Measurements from ENCODE around the gene DYNC1H1.
A peak's percentile ranks its signal among the peaks of the same experiment; 100 is the strongest.

DYNC1H1 gene

GRCh38 chr14:101964297-101965180, at the start of gene DYNC1H1:
DYNC1H1 (plus strand) TSS chr14:101964573; CDS start chr14:101964692, 119 bp downstream.
- peak; percentile 92 for DNase-seq (ENCODE audit: low spot score)

- no peak for DNase-seq (ENCODE audit: low spot score)
Observed at GRCh38 chr14:101915871-101916815, 48.2 kb upstream of the DYNC1H1 start.

GRCh38 chr14:101916816-101917412, 47.5 kb upstream of the DYNC1H1 start:
- DNase-seq (ENCODE audit: low spot score) = no peak

- DNase-seq (ENCODE audit: low spot score) = no peak
Observed at GRCh38 chr14:101917413-101918017, 46.9 kb upstream of the DYNC1H1 start.

GRCh38 chr14:101918065-101918989, 46.0 kb upstream of the DYNC1H1 start:
- no peak for DNase-seq (ENCODE audit: low spot score)

- DNase-seq (ENCODE audit: low spot score) = no peak
Observed at GRCh38 chr14:101920271-101920670, 44.1 kb upstream of the DYNC1H1 start.

- no peak for DNase-seq (ENCODE audit: low spot score)
Observed at GRCh38 chr14:101922866-101923265, 41.5 kb upstream of the DYNC1H1 start.

GRCh38 chr14:101925152-101925551, 39.2 kb upstream of the DYNC1H1 start:
- DNase-seq (ENCODE audit: low spot score) = no peak

GRCh38 chr14:101926085-101926484, 38.3 kb upstream of the DYNC1H1 start:
- no peak for DNase-seq (ENCODE audit: low spot score)

GRCh38 chr14:101926620-101927019, 37.8 kb upstream of the DYNC1H1 start:
- no peak for DNase-seq (ENCODE audit: low spot score)

- DNase-seq (ENCODE audit: low spot score) = no peak
Observed at GRCh38 chr14:101927859-101928258, 36.5 kb upstream of the DYNC1H1 start.

GRCh38 chr14:101928415-101928841, 35.9 kb upstream of the DYNC1H1 start:
- DNase-seq (ENCODE audit: low spot score) = no peak

- no peak for DNase-seq (ENCODE audit: low spot score)
Observed at GRCh38 chr14:101929096-101929495, 35.3 kb upstream of the DYNC1H1 start.

- no peak for DNase-seq (ENCODE audit: low spot score)
Observed at GRCh38 chr14:101929946-101930345, 34.4 kb upstream of the DYNC1H1 start.

- DNase-seq (ENCODE audit: low spot score) = no peak
Observed at GRCh38 chr14:101932673-101933072, 31.7 kb upstream of the DYNC1H1 start.

GRCh38 chr14:101933209-101933608, 31.2 kb upstream of the DYNC1H1 start:
- no peak for DNase-seq (ENCODE audit: low spot score)

- no peak for DNase-seq (ENCODE audit: low spot score)
Observed at GRCh38 chr14:101934601-101935150, 29.7 kb upstream of the DYNC1H1 start.

- DNase-seq (ENCODE audit: low spot score) = no peak
Observed at GRCh38 chr14:101937926-101938767, 26.2 kb upstream of the DYNC1H1 start.

- DNase-seq (ENCODE audit: low spot score) = no peak
Observed at GRCh38 chr14:101939646-101940170, 24.7 kb upstream of the DYNC1H1 start.
